ENCODE results near the gene GDI1. TPM values are rescaled to one million over a fixed set of nuclear protein-coding genes. Genes with fewer than 3 reads are reported as not detected.
A peak's percentile ranks its signal among the peaks of the same experiment; 100 is the strongest.

The GDI1 gene
- total and polyA plus RNA-seq, 9 of the 15 experiments (the other 6 are each of a cell fraction or from before 2014, with no cell fraction given) = 0.97 to 82.6 (median 37.5) TPM

DNA sequence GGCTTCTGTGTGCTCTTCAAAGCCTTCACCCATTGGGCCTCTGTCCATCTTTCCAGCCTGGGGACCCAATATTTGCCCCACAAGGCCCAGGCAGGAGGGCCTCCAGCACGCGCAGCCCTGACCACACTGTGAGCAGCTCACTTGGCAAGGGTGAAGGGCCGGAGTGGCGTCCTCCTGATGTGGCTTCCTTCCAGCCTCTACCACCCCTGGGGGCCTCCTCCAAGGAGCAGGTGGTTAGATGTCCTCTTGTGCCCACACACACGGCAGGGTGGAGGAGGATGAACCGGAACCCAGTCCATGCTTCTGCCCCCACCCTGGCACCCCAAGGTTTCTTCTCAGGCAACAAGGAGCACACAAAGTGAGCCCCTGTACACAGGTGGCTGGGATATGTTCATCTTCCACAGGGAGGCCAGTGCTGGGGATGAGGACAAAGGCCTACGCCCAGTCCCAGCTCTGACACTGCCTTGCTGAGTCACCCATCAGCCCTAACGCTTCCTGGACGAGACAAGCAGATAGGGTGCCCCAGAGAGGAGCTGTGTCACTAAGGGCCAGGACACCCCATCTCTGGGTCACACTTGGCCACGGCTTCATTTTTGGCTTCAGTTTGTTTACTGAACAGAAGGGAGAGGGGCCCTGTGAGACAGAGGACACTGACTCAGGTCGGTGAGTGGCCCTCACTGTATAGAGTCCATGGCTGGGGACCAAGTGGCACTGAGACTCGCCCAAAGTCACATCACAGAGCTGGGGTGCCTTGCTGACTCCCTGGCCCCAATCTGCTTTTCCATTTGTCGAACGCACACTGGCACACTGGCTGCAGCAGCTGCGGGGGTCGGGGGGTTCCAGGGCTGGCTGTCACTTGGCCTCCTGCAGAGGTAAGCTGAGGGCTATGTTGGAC lies 47.5 kb downstream of the GDI1 start (continued):
- TF ChIP-seq ZNF398 (CRISPR knock-in tag; IDR thresholded peaks at IDR 0.05) (no peak), ZNF444 (CRISPR knock-in tag; IDR thresholded peaks at IDR 0.05) (no peak), MYBL2 (IDR thresholded peaks at IDR 0.05; ENCODE audit: low read depth) (no peak), MYBL2 (CRISPR knock-in tag; IDR thresholded peaks at IDR 0.05; ENCODE audit: borderline replicate concordance) (no peak), NFATC3 (IDR thresholded peaks at IDR 0.05) (no peak), MEF2D (tag; conservative IDR thresholded peaks at IDR 0.05; ENCODE audit: low read depth) (no peak), ZNF347 (CRISPR knock-in tag; IDR thresholded peaks at IDR 0.05; ENCODE audit: low read depth) (no peak), NR2C1 (IDR thresholded peaks at IDR 0.05) (no peak), NR2C1 (tag; IDR thresholded peaks at IDR 0.05) (no peak), KAT7 (CRISPR knock-in tag; IDR thresholded peaks at IDR 0.05; ENCODE audit: borderline replicate concordance) (peak; percentile 27; the same call in 1 of the 2 replicates), ZNF239 (CRISPR knock-in tag; IDR thresholded peaks at IDR 0.05) (no peak), POLR2G (IDR thresholded peaks at IDR 0.05; ENCODE audit: low read depth, low read length) (peak; percentile 36), SRF (CRISPR knock-in tag; IDR thresholded peaks at IDR 0.05) (peak in 1 of 2 experiments; percentile 80; a peak in 1 of 4 replicates), PHB (CRISPR knock-in tag; IDR thresholded peaks at IDR 0.05) (no peak), ZNF717 (CRISPR knock-in tag; IDR thresholded peaks at IDR 0.05) (no peak), PML (IDR thresholded peaks at IDR 0.05; ENCODE audit: low read length) (no peak; the same call in 1 of the 2 replicates)
- TF ChIP-seq, protein P1, sequence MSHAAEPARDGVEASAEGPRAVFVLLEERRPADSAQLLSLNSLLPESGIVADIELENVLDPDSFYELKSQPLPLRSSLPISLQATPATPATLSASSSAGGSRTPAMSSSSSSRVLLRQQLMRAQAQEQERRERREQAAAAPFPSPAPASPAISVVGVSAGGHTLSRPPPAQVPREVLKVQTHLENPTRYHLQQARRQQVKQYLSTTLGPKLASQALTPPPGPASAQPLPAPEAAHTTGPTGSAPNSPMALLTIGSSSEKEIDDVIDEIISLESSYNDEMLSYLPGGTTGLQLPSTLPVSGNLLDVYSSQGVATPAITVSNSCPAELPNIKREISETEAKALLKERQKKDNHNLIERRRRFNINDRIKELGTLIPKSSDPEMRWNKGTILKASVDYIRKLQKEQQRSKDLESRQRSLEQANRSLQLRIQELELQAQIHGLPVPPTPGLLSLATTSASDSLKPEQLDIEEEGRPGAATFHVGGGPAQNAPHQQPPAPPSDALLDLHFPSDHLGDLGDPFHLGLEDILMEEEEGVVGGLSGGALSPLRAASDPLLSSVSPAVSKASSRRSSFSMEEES (CRISPR knock-in tag; IDR thresholded peaks at IDR 0.05) = no peak
- TF ChIP-seq, protein P2, sequence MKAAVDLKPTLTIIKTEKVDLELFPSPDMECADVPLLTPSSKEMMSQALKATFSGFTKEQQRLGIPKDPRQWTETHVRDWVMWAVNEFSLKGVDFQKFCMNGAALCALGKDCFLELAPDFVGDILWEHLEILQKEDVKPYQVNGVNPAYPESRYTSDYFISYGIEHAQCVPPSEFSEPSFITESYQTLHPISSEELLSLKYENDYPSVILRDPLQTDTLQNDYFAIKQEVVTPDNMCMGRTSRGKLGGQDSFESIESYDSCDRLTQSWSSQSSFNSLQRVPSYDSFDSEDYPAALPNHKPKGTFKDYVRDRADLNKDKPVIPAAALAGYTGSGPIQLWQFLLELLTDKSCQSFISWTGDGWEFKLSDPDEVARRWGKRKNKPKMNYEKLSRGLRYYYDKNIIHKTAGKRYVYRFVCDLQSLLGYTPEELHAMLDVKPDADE (conservative IDR thresholded peaks at IDR 0.05; ENCODE audit: control insufficient read depth, low read depth, low read length) = no peak
- TF ChIP-seq, protein P3, sequence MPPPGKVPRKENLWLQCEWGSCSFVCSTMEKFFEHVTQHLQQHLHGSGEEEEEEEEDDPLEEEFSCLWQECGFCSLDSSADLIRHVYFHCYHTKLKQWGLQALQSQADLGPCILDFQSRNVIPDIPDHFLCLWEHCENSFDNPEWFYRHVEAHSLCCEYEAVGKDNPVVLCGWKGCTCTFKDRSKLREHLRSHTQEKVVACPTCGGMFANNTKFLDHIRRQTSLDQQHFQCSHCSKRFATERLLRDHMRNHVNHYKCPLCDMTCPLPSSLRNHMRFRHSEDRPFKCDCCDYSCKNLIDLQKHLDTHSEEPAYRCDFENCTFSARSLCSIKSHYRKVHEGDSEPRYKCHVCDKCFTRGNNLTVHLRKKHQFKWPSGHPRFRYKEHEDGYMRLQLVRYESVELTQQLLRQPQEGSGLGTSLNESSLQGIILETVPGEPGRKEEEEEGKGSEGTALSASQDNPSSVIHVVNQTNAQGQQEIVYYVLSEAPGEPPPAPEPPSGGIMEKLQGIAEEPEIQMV (tag; conservative IDR thresholded peaks at IDR 0.05; ENCODE audit: low read depth) = no peak
- TF ChIP-seq, protein P4, sequence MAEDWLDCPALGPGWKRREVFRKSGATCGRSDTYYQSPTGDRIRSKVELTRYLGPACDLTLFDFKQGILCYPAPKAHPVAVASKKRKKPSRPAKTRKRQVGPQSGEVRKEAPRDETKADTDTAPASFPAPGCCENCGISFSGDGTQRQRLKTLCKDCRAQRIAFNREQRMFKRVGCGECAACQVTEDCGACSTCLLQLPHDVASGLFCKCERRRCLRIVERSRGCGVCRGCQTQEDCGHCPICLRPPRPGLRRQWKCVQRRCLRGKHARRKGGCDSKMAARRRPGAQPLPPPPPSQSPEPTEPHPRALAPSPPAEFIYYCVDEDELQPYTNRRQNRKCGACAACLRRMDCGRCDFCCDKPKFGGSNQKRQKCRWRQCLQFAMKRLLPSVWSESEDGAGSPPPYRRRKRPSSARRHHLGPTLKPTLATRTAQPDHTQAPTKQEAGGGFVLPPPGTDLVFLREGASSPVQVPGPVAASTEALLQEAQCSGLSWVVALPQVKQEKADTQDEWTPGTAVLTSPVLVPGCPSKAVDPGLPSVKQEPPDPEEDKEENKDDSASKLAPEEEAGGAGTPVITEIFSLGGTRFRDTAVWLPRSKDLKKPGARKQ (CRISPR knock-in tag; IDR thresholded peaks at IDR 0.05) = no peak
